GM18868 (cell line): ENCODE data around the gene THBS4.

Experiments used
- ATAC-seq: cut with Tn5 transposase; IDR thresholded peaks from one replicate; pipeline ENCODE4 v1.9.1; 2021; ENCODE audit warnings: mild to moderate bottlenecking, moderate library complexity; ENCODE audit not compliant: unreplicated experiment

Gene THBS4

GRCh38 chr5:80043187-80043586 lies 8.0 kb downstream of the THBS4 start:
- ATAC-seq, result no peak

GRCh38 chr5:80048084-80048780 lies 13.1 kb downstream of the THBS4 start:
- no peak for ATAC-seq

GRCh38 chr5:80052464-80052863 lies 17.3 kb downstream of the THBS4 start:
- ATAC-seq, result no peak

- no peak for ATAC-seq
Measured at GRCh38 chr5:80054682-80055081, 19.5 kb downstream of the THBS4 start.

- no peak for ATAC-seq
Measured at GRCh38 chr5:80055491-80056170, 20.5 kb downstream of the THBS4 start.

GRCh38 chr5:80057099-80057498 lies 22.0 kb downstream of the THBS4 start:
- ATAC-seq, result no peak

- ATAC-seq, result no peak
Measured at GRCh38 chr5:80057921-80058320, 22.8 kb downstream of the THBS4 start.

- no peak for ATAC-seq
Measured at GRCh38 chr5:80059354-80059980, 24.3 kb downstream of the THBS4 start.

GRCh38 chr5:80060966-80061365 lies 25.8 kb downstream of the THBS4 start:
- no peak for ATAC-seq

- ATAC-seq, result no peak
Measured at GRCh38 chr5:80061547-80061946, 26.4 kb downstream of the THBS4 start.

GRCh38 chr5:80064124-80064523 lies 29.0 kb downstream of the THBS4 start:
- ATAC-seq, result no peak

- no peak for ATAC-seq
Measured at GRCh38 chr5:80067016-80067415, 31.9 kb downstream of the THBS4 start.

GRCh38 chr5:80067531-80068245 lies 32.5 kb downstream of the THBS4 start:
- ATAC-seq, result no peak

- no peak for ATAC-seq
Measured at GRCh38 chr5:80068246-80068636, 33.1 kb downstream of the THBS4 start.

GRCh38 chr5:80068775-80069174 lies 33.6 kb downstream of the THBS4 start:
- ATAC-seq, result no peak

GRCh38 chr5:80069251-80069800 lies 34.2 kb downstream of the THBS4 start:
- ATAC-seq, result no peak

- ATAC-seq, result peak; percentile 18
Measured at GRCh38 chr5:80069918-80070318, 34.8 kb downstream of the THBS4 start.

- ATAC-seq, result peak; percentile 71
Measured at GRCh38 chr5:80070338-80071056, 35.3 kb downstream of the THBS4 start.

GRCh38 chr5:80071510-80072021 lies 36.4 kb downstream of the THBS4 start:
- no peak for ATAC-seq
